Right lobe of liver (tissue), 6 donors: ENCODE measurements around the gene TMEM205. TPM values are rescaled to one million over a fixed set of nuclear protein-coding genes. Genes with fewer than 3 reads are reported as not detected.

Source experiments
- ATAC-seq, 4 donors: fragments of 200-7000 bp; cut with Tn5 transposase; one replicate each; pipeline ENCODE4 v1.9.1; 2020; ENCODE audit warnings: mild to moderate bottlenecking in 4 of 4, moderate library complexity in 4 of 4
- DNase-seq, 3 donors: peaks; one replicate each; pipeline ENCODE4 v3.0.0-alpha.2; 2020
- H3K27ac ChIP-seq, 3 donors: fragments of 200-600 bp; one replicate each; pipeline ENCODE4 v1.8.0; 2022
- H3K27me3 ChIP-seq, 2 donors: fragments of 200-600 bp; one replicate each; pipeline ENCODE4 v1.8.0; 2022
- H3K36me3 ChIP-seq, 4 donors: fragments of 200-600 bp; sonication (generic) in 1 of 4; one replicate each; pipeline versions ENCODE4 v1.5.1 to v1.8.0; 2017 to 2022; ENCODE audit warnings: control low read depth in 1 of 4
- H3K4me1 ChIP-seq, 4 donors: fragments of 200-600 bp; sonication (generic) in 1 of 4; one replicate each; pipeline versions ENCODE4 v1.5.1 to v1.8.0; 2017 to 2022; ENCODE audit warnings: control low read depth in 1 of 4
- H3K4me3 ChIP-seq, 3 donors: fragments of 200-600 bp; one replicate each; pipeline ENCODE4 v1.8.0; 2022
- H3K9me3 ChIP-seq, 4 donors: fragments of 200-600 bp; sonication (generic) in 1 of 4; one replicate each; pipeline versions ENCODE4 v1.5.1 to v1.8.0; 2017 to 2022; ENCODE audit warnings: control low read depth in 1 of 4
- POLR2A ChIP-seq: fragments of 450-650 bp; IDR thresholded peaks from one replicate; pipeline ENCODE4 v1.6.1; 2017; ENCODE audit warnings: antibody characterized with exemption, mild to moderate bottlenecking
- WGBS: methylation state at CpG from one replicate; pipeline ENCODE4 v1.1.6; 2018; ENCODE audit warnings: low coverage, low lambda C conversion rate; ENCODE audit not compliant: insufficient coverage; ENCODE audit errors: missing lambda C conversion rate; 5-methylcytosine and 5-hydroxymethylcytosine counted together
- intact Hi-C, 2 donors: fragments of 100-400 bp; cut with DNase I; formaldehyde crosslinking; loops; one replicate each; pipeline versions ENCODE4 v1.11.2 to v1.14.1; 2022
- total RNA-seq, 6 experiments: library from RNA; depleted of rRNA in 2 of 6; stranded (reverse); fragments of >200 nt in 2 of 6; fragmentation: NEBNext Ultra II Directional in 3 of 6; extraction: Animal tissue kit (Norgen Biotek cat#: 25700) in 3 of 6; gene quantifications; one replicate each; pipeline versions ENCODE4 v1.1.0 to v1.2.4, GENCODE V29; 2016 to 2023
- TF ChIP-seq, protein P1 (sequence below), 4 donors: fragments of 200-600 bp in 3 of 4; fragments of 450-650 bp in 1 of 4; IDR thresholded peaks; one replicate each; pipeline versions ENCODE4 v1.5.1 to v1.8.0; 2016 to 2022; ENCODE audit warnings: antibody characterized with exemption in 4 of 4, mild to moderate bottlenecking in 2 of 4
- donor health status: DM: no; HTN: yes; CAD: no.
- donor health status: DM: no; HTN: no; CAD: no.
- donor health status: DM: no; HTN: no; CAD: no.
- donor health status: DM: no; HTN: yes; CAD: no.
- donor health status: DM: no; HTN: yes; CAD: no.

The TMEM205 gene
- total RNA-seq, 6 experiments from 2014 or later, result 138 to 605 (median 165) TPM

DNA sequence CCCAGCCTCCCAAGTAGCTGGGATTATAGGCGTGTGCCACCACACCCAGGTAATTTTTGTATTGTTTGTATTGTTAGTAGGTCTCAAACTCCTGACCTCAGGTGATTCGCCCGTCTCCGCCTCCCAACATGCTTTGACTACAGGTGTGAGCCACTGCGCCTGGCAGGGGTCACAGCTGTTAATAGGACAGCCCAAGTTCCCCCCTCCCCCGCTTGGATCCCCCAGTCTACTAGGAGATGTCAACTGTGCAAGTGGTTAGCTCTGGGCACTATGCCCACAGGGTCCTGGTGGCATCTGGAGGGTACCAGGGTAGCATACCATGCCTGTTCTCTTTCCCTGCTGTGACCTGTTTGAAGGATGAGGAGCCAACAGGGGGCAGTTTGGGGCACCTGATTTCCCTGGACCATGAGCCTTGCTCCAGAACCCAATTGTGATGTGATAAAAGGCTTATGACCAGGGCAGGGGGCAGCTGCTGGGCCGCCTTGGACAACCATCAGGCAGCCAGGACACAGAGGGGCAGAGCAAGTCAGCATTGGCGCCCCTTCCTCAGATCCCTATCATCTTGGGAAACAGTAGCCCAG lies 50.3 kb downstream of the TMEM205 start, which contains the start of gene TSPAN16:
Gene TSPAN16, plus strand, starts transcription at position 496 of the 581 bp plus-strand sequence. CDS start 138 bp downstream, outside the sequence.
- DNase-seq, result peak in 1 of 3 donors; percentile 24
- peaks cover 0 to 5% (median 0%) of the 10 kb centered on the region in 4 donors for H3K4me1 ChIP-seq
- no peak for ATAC-seq
- TF ChIP-seq, protein P1, sequence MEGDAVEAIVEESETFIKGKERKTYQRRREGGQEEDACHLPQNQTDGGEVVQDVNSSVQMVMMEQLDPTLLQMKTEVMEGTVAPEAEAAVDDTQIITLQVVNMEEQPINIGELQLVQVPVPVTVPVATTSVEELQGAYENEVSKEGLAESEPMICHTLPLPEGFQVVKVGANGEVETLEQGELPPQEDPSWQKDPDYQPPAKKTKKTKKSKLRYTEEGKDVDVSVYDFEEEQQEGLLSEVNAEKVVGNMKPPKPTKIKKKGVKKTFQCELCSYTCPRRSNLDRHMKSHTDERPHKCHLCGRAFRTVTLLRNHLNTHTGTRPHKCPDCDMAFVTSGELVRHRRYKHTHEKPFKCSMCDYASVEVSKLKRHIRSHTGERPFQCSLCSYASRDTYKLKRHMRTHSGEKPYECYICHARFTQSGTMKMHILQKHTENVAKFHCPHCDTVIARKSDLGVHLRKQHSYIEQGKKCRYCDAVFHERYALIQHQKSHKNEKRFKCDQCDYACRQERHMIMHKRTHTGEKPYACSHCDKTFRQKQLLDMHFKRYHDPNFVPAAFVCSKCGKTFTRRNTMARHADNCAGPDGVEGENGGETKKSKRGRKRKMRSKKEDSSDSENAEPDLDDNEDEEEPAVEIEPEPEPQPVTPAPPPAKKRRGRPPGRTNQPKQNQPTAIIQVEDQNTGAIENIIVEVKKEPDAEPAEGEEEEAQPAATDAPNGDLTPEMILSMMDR (IDR thresholded peaks at IDR 0.05), result no peak
- no peak for TF ChIP-seq POLR2A
- no peak within 1 kb of the TSS for H3K27ac ChIP-seq
- H3K9me3 ChIP-seq, result no peaks in the 10 kb centered on the region
- 69% methylated on average over 8 of the region's 8 CpGs for WGBS
- H3K4me3 ChIP-seq, result no peak within 1 kb of the TSS
- intact Hi-C loops, result loop anchor here (10.0 kb wide), 2 partner anchors 149 to 279 kb away; partner anchors contain the start of gene ACP5 (in 1 of the 2)
- H3K27me3 ChIP-seq, result no peaks in the 10 kb centered on the region
- no peaks in the 10 kb centered on the region for H3K36me3 ChIP-seq

DNA sequence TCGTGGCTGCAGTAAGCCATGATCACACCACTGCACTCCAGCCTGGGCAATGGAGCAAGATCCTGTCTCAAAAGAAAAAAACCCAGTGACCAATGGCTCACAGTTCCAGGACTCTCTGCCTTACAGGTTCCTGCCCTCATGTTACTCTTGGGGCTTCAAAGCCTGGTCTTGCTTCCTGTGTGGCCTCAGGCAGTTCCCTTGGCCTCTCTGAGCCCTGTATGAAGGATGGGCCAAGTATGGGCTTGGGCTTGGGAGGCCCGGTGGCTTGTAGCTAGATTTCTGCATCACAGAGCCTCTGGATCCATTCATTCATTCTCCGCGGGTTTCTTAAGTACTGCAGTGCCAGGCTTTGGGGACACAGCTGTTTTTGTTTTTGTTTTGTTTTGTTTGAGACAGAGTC lies 50.9 kb downstream of the TMEM205 start:
- TF ChIP-seq POLR2A, result no peak
- TF ChIP-seq, protein P1 (IDR thresholded peaks at IDR 0.05), result no peak
- Histone ChIP-seq H3K9me3 (no peaks in the 10 kb centered on the region), H3K36me3 (no peaks in the 10 kb centered on the region), H3K27me3 (no peaks in the 10 kb centered on the region), H3K4me3 (no peak overlapping the region), H3K4me1 (peaks cover 0 to 5% (median 0%) of the 10 kb centered on the region in 4 donors), H3K27ac (no peak overlapping the region)
- intact Hi-C loops, result loop anchor here (10.0 kb wide), 2 partner anchors 150 to 280 kb away; partner anchors contain the start of gene ACP5 (in 1 of the 2)
- ATAC-seq (no peak), DNase-seq (no peak)
- 87% methylated on average over 3 of the region's 4 CpGs for WGBS

DNA sequence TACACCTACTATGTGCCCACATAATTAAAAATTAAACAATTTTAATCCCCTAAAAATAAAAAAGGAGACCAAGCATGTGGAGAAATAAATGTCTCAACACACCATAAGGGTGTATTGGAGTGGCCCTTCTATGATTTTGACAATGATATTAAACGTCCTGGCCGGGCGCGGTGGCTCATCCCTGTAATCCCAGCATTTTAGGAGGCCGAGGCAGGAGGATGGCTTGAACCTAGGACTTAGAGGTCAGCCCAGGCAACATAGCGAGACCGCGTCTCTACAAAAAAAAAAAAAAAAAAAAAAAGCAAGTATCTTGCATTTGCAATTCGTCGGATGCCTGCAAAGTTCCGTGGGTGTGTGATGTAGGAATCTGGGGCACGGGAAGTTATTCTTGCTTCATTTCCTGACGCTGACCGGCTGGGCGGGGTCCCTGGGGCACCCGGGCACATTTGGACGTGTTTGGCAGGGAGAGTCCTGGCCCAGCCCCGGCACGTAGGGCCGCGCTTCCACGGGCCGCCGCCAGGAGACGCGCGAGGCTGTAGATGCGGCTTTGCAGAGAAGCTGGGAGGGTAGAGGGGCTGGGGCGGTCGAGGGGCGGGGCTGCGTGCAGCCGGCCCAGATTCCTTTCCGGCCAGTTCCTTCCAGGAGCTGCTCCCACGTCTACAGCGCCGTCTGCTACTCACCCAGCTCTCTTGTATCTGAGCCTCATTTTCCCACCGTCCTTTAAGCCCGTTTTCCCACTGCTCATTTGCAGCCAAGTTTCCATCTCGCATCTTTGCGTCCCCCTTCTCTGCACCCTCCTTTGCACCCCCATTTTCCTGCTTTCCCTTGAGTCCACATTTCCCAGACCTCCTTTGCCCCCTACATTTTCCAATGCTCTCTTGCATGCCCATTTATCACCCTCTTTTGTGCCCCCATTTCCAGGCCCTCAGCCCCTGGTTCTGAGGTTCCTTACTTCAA lies 52.4 kb downstream of the TMEM205 start:
- TF ChIP-seq, protein P1 (IDR thresholded peaks at IDR 0.05), result peak; percentile 96 to 99 (median 98)
- TF ChIP-seq POLR2A, result no peak
- no peaks in the 10 kb centered on the region for H3K27me3 ChIP-seq
- no peak overlapping the region for H3K4me3 ChIP-seq
- WGBS, result 10% methylated on average over 17 of the region's 41 CpGs
- no peaks in the 10 kb centered on the region for H3K9me3 ChIP-seq
- H3K4me1 ChIP-seq, result peaks cover 0 to 5% (median 0%) of the 10 kb centered on the region in 4 donors
- ATAC-seq (peak; percentile 99 to 100 (median 99)), DNase-seq (peak; percentile 94 to 95 (median 94))
- intact Hi-C loops, result loop anchor here (10.0 kb wide), 2 partner anchors 151 to 281 kb away; partner anchors contain the start of gene ACP5 (in 1 of the 2)
- H3K27ac ChIP-seq, result no peak overlapping the region
- no peaks in the 10 kb centered on the region for H3K36me3 ChIP-seq

Other genes with a start within 250 kb of the TMEM205 start
- 1 to 10 TPM in 5 of 6 experiments, under 1 TPM in 1; 0.90 to 3.8 (median 2.2) TPM for gene SPC24, start 190.5 kb downstream of the TMEM205 start, total RNA-seq
- gene KANK2, start 148.7 kb downstream of the TMEM205 start, total RNA-seq, result 10 to 100 TPM; 36.3 to 65.4 (median 50.4) TPM
- 100 to 1,000 TPM in 4 of 6 experiments, 10 to 100 TPM in 2; 56.7 to 287 (median 140) TPM for gene ANGPTL8, start 106.6 kb downstream of the TMEM205 start, total RNA-seq
- 10 to 100 TPM; 19.9 to 45.9 (median 30.4) TPM for gene DOCK6, start 83.7 kb downstream of the TMEM205 start, total RNA-seq
- not detected for gene TSPAN16, start 50.1 kb downstream of the TMEM205 start, total RNA-seq
- gene RAB3D, start 6.6 kb downstream of the TMEM205 start, total RNA-seq, result 1 to 10 TPM; 2.7 to 4.5 (median 4.0) TPM
- 10 to 100 TPM in 5 of 6 experiments, 1 to 10 TPM in 1; 8.4 to 27.9 (median 23.4) TPM for gene CCDC159, start 251 bp upstream of the TMEM205 start, total RNA-seq
- gene PLPPR2, start 9.2 kb upstream of the TMEM205 start, total RNA-seq, result 10 to 100 TPM in 3 of 6 experiments, 1 to 10 TPM in 3; 6.7 to 17.5 (median 10.2) TPM
- gene SWSAP1, start 28.4 kb upstream of the TMEM205 start, total RNA-seq, result 1 to 10 TPM; 1.4 to 2.7 (median 2.3) TPM
- gene EPOR, start 38.0 kb upstream of the TMEM205 start, total RNA-seq, result 1 to 10 TPM; 4.9 to 8.7 (median 7.1) TPM
- gene RGL3, start 73.0 kb upstream of the TMEM205 start, total RNA-seq, result 10 to 100 TPM in 5 of 6 experiments, 1 to 10 TPM in 1; 6.7 to 26.6 (median 19.7) TPM
- gene ODAD3, start 88.9 kb upstream of the TMEM205 start, total RNA-seq, result under 1 TPM; 0.21 to 0.73 (median 0.54) TPM
- gene PRKCSH, start 89.4 kb upstream of the TMEM205 start, total RNA-seq, result 100 to 1,000 TPM; 114 to 206 (median 192) TPM
- gene ELAVL3, start 134.8 kb upstream of the TMEM205 start, total RNA-seq, result not detected
- 1 to 10 TPM; 2.7 to 7.0 (median 3.9) TPM for gene ZNF653, start 159.6 kb upstream of the TMEM205 start, total RNA-seq
- 10 to 100 TPM; 25.0 to 45.5 (median 37.7) TPM for gene ECSIT, start 182.9 kb upstream of the TMEM205 start, total RNA-seq
- gene CNN1, start 192.6 kb upstream of the TMEM205 start, total RNA-seq, result 1 to 10 TPM in 4 of 6 experiments, under 1 TPM in 2; 0.71 to 8.5 (median 1.0) TPM
- gene ELOF1, start 213.0 kb upstream of the TMEM205 start, total RNA-seq, result 10 to 100 TPM; 21.9 to 33.5 (median 24.9) TPM
- gene ACP5, start 231.4 kb upstream of the TMEM205 start, total RNA-seq, result 10 to 100 TPM; 10.4 to 28.5 (median 21.5) TPM